H9 (cell line): ENCODE data around the gene CPHXL2. TPM values are rescaled to one million over a fixed set of nuclear protein-coding genes. Genes with fewer than 3 reads are reported as not detected.

Experiments used
- DNase-seq: peaks from one replicate; pipeline ENCODE4 v3.0.0-alpha.2; 2017
- H2AFZ ChIP-seq: one replicate; pipeline ENCODE4 v1.6.1; 2013; ENCODE audit warnings: mild to moderate bottlenecking, low read length, control low read depth, moderate library complexity
- H2AK5ac ChIP-seq: 2 replicates; pipeline ENCODE4 v1.6.1; 2013; ENCODE audit warnings: low read length, control low read depth, mixed read lengths; ENCODE audit not compliant: insufficient read length
- H2BK120ac ChIP-seq: one replicate; pipeline ENCODE4 v1.6.1; 2013; ENCODE audit warnings: low read depth, mild to moderate bottlenecking, low read length, control low read depth, inconsistent platforms; ENCODE audit not compliant: poor library complexity, severe bottlenecking
- H2BK12ac ChIP-seq: 2 replicates; pipeline ENCODE4 v1.6.1; 2013; ENCODE audit warnings: low read length, control low read depth, mixed read lengths, low read depth; ENCODE audit not compliant: insufficient read length
- H2BK15ac ChIP-seq: 2 replicates; pipeline ENCODE4 v1.6.1; 2013; ENCODE audit warnings: low read depth, low read length, control low read depth
- H2BK20ac ChIP-seq: one replicate; pipeline ENCODE4 v1.6.1; 2013; ENCODE audit warnings: low read depth, mild to moderate bottlenecking, low read length, control low read depth, inconsistent platforms; ENCODE audit not compliant: poor library complexity, severe bottlenecking
- H2BK5ac ChIP-seq: 2 replicates; pipeline ENCODE4 v1.6.1; 2013; ENCODE audit warnings: low read length, control low read depth, mixed read lengths; ENCODE audit not compliant: insufficient read length
- H3K14ac ChIP-seq: 2 replicates; pipeline ENCODE4 v1.6.1; 2013; ENCODE audit warnings: low read length, control low read depth; ENCODE audit not compliant: insufficient read depth
- H3K18ac ChIP-seq: 2 replicates; pipeline ENCODE4 v1.6.1; 2013; ENCODE audit warnings: low read depth, mild to moderate bottlenecking, mixed read lengths, low read length, control low read depth; ENCODE audit not compliant: insufficient read length
- H3K23ac ChIP-seq: 2 replicates; pipeline ENCODE4 v1.6.1; 2013; ENCODE audit warnings: low read length, control low read depth, mixed read lengths, low read depth; ENCODE audit not compliant: insufficient read length
- H3K23me2 ChIP-seq: 2 replicates; pipeline ENCODE4 v1.6.1; 2013; ENCODE audit warnings: low read depth, mild to moderate bottlenecking, mixed read lengths, low read length, control low read depth; ENCODE audit not compliant: insufficient read length, poor library complexity, severe bottlenecking
- H3K27ac ChIP-seq: 2 replicates; pipeline ENCODE4 v1.5.1; 2013; ENCODE audit warnings: low read length, control low read depth, mixed read lengths, low read depth; ENCODE audit not compliant: insufficient read length
- H3K27me3 ChIP-seq: 2 replicates; pipeline ENCODE4 v1.6.1; 2013; ENCODE audit warnings: low read length, control low read depth, inconsistent platforms; ENCODE audit not compliant: insufficient read depth
- H3K4ac ChIP-seq: 2 replicates; pipeline ENCODE4 v1.6.1; 2013; ENCODE audit warnings: low read depth, mild to moderate bottlenecking, control low read depth, inconsistent platforms, low read length, moderate library complexity
- H3K4me1 ChIP-seq: 2 replicates; pipeline ENCODE4 v1.6.1; 2013; ENCODE audit warnings: low read length, control low read depth, inconsistent platforms; ENCODE audit not compliant: insufficient read depth
- H3K4me2 ChIP-seq: 2 replicates; pipeline ENCODE4 v1.6.1; 2013; ENCODE audit warnings: low read length, control low read depth, mixed read lengths; ENCODE audit not compliant: insufficient read length, insufficient read depth
- H3K56ac ChIP-seq: 2 replicates; pipeline ENCODE4 v1.6.1; 2013; ENCODE audit warnings: low read depth, mild to moderate bottlenecking, mixed read lengths, low read length, control low read depth; ENCODE audit not compliant: insufficient read length
- H3K79me1 ChIP-seq: 2 replicates; pipeline ENCODE4 v1.6.1; 2013; ENCODE audit warnings: low read depth, mild to moderate bottlenecking, moderate library complexity, low read length, control low read depth, inconsistent platforms; ENCODE audit not compliant: insufficient read depth, poor library complexity, severe bottlenecking
- H3K79me2 ChIP-seq: 2 replicates; pipeline ENCODE4 v1.6.1; 2013; ENCODE audit warnings: low read length, control low read depth, inconsistent platforms; ENCODE audit not compliant: insufficient read depth
- H3K9ac ChIP-seq: 2 replicates; pipeline ENCODE4 v1.6.1; 2013; ENCODE audit warnings: low read length, control low read depth, mixed read lengths; ENCODE audit not compliant: insufficient read length; ENCODE audit errors: extremely low read depth
- H3K9me3 ChIP-seq: one replicate; pipeline ENCODE4 v1.6.1; 2013; ENCODE audit warnings: low read depth, low read length, inconsistent platforms; ENCODE audit not compliant: control insufficient read depth
- H3T11ph ChIP-seq: one replicate; pipeline ENCODE4 v1.6.1; 2013; ENCODE audit warnings: mild to moderate bottlenecking, low read length, control low read depth, inconsistent platforms
- H4K20me1 ChIP-seq: one replicate; pipeline ENCODE4 v1.6.1; 2013; ENCODE audit not compliant: control insufficient read depth, insufficient read length, insufficient read depth
- H4K5ac ChIP-seq: 2 replicates; pipeline ENCODE4 v1.6.1; 2013; ENCODE audit warnings: low read depth, mild to moderate bottlenecking, mixed read lengths, low read length, control low read depth; ENCODE audit not compliant: insufficient read length
- H4K8ac ChIP-seq: replicated peaks from 2 replicates; pipeline ENCODE4 v1.6.1; 2013; ENCODE audit warnings: low read length, control low read depth, mixed read lengths, low read depth; ENCODE audit not compliant: insufficient read length
- H4K91ac ChIP-seq: 2 replicates; pipeline ENCODE4 v1.6.1; 2013; ENCODE audit warnings: low read depth, mild to moderate bottlenecking, moderate library complexity, mixed read lengths, low read length, control low read depth; ENCODE audit not compliant: insufficient read length
- H3K27ac Mint-ChIP-seq, 3 experiments: 2 replicates in 2 of 3; 3 replicates in 1 of 3; pipeline ENCODE4 v1.8.0; 2020 to 2021; ENCODE audit warnings: mixed read lengths in 3 of 3, mild to moderate bottlenecking in 1 of 3, moderate library complexity in 1 of 3
- H3K27me3 Mint-ChIP-seq: 2 replicates; pipeline ENCODE4 v1.8.0; 2021; ENCODE audit warnings: low read depth, mild to moderate bottlenecking, moderate library complexity, mixed read lengths
- H3K36me3 Mint-ChIP-seq, 3 experiments: 2 replicates in 2 of 3; 3 replicates in 1 of 3; pipeline ENCODE4 v1.8.0; 2020 to 2021; ENCODE audit warnings: low read depth in 3 of 3, mixed read lengths in 3 of 3; ENCODE audit not compliant: insufficient read depth in 1 of 3
- H3K4me1 Mint-ChIP-seq, 2 experiments: 2 replicates each; pipeline ENCODE4 v1.8.0; 2020; ENCODE audit warnings: mixed read lengths in 2 of 2
- H3K4me3 Mint-ChIP-seq, 2 experiments: 2 replicates in 1 of 2; 3 replicates in 1 of 2; pipeline ENCODE4 v1.8.0; 2020 to 2021; ENCODE audit warnings: mild to moderate bottlenecking in 2 of 2, mixed read lengths in 2 of 2, moderate library complexity in 1 of 2
- H3K9me3 Mint-ChIP-seq, 2 experiments: 2 replicates in 1 of 2; 3 replicates in 1 of 2; pipeline ENCODE4 v1.8.0; 2020; ENCODE audit warnings: mild to moderate bottlenecking in 2 of 2, mixed read lengths in 2 of 2, moderate library complexity in 1 of 2
- CTCF ChIP-seq: fragments of 200-600 bp; sonication (generic); conservative IDR thresholded peaks from 3 replicates; pipeline ENCODE4 v1.8.0; 2021; ENCODE audit warnings: antibody characterized with exemption, mild to moderate bottlenecking
- WGBS: extraction: QIAGEN DNeasy Blood & Tissue Kit; methylation state at CpG from one replicate; pipeline ENCODE4 v1.1.7; 2013; ENCODE audit warnings: missing lambda C conversion rate, low lambda C conversion rate, mixed read lengths; ENCODE audit not compliant: insufficient read length; ENCODE audit errors: extremely low coverage; 5-methylcytosine and 5-hydroxymethylcytosine counted together
- total RNA-seq: library from RNA; stranded (reverse); gene quantifications from 2 replicates; pipeline ENCODE4 v1.2.1, GENCODE V29; 2021

The CPHXL2 gene
- total RNA-seq, 1 experiment from 2014 or later, result not detected

DNA sequence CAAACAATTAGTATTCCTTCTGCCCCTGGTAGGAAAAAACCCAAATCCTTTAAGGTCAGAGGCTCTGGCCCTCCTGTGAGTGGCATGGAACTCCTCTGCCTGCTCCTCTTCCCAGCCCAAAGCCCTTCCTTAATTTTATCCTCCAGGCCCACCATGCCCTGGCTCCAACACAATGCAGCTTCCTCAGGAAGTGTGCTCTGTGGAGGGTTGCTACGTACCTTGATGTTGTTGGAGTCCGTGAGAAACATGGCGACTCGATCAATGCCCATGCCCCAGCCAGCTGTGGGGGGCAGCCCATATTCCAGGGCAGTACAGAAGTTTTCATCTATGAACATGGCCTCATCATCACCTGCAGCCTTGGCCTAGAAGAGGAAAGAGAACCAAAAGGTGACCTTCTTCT is 48.5 kb downstream of the CPHXL2 start:
- Histone ChIP-seq H3T11ph (no peak overlapping the region), H3K14ac (no peak overlapping the region), H2AK5ac (no peak overlapping the region), H2AFZ (no peak overlapping the region), H2BK15ac (no peak overlapping the region), H3K18ac (no peak overlapping the region), H3K9me3 (no peaks in the 10 kb centered on the region), H2BK20ac (no peak overlapping the region), H4K8ac (no peak overlapping the region), H3K4me2 (no peak overlapping the region), H3K4ac (no peak overlapping the region), H2BK5ac (no peak overlapping the region), H3K56ac (no peak overlapping the region), H3K4me1 (no peaks in the 10 kb centered on the region), H4K20me1 (no peaks in the 10 kb centered on the region), H3K23me2 (no peaks in the 10 kb centered on the region), H4K91ac (no peak overlapping the region), H4K5ac (no peak overlapping the region), H2BK120ac (no peak overlapping the region), H3K27ac (no peak overlapping the region), H3K9ac (no peak overlapping the region), H3K79me1 (no peaks in the 10 kb centered on the region), H2BK12ac (no peak overlapping the region), H3K27me3 (no peaks in the 10 kb centered on the region), H3K23ac (no peak overlapping the region), H3K79me2 (no peaks in the 10 kb centered on the region)
- Mint-ChIP-seq H3K27ac (no peak overlapping the region; a peak in 1 of 7 replicates), H3K4me1 (no peaks in the 10 kb centered on the region), H3K27me3 (peaks cover 1% of the 10 kb centered on the region; the same call in 1 of the 2 replicates), H3K4me3 (no peak overlapping the region), H3K9me3 (no peaks in the 10 kb centered on the region), H3K36me3 (peaks cover 46 to 80% (median 72%) of the 10 kb centered on the region in 3 experiments)
- no peak for DNase-seq
- WGBS, result no CpG with 5 or more reads among the region's 4 CpGs
- no peak for TF ChIP-seq CTCF
